ENCODE results near the gene PHACTR2. TPM values are rescaled to one million over a fixed set of nuclear protein-coding genes. Genes with fewer than 3 reads are reported as not detected.
"Not testable (repeated sequence)": the region's sequence is repeated elsewhere in the genome, so short reads cannot be mapped to it uniquely, and the experiment has no call there.

PHACTR2 gene
- total and polyA plus RNA-seq, 7 experiments from 2014 or later = 10.0 to 42.2 (median 21.7) TPM

GRCh38 chr6:143792402-143793279 is 114.9 kb downstream of the PHACTR2 start:
- no peak for DNase-seq
- ChIA-PET POLR2A (interaction anchor here (0.5 kb wide), 1 partner anchor 103 kb away, joined by 3 read pairs; no protein-coding TSS in a partner anchor), CTCF (interaction anchor here (0.6 kb wide), 1 partner anchor 30 kb away, joined by 3 read pairs; no protein-coding TSS in a partner anchor)
- peaks cover 0 to 4% (median 0%) of the 10 kb centered on the region in 3 experiments for H3K36me3 ChIP-seq (ENCODE audit: control insufficient read depth in 2 of 3, insufficient read depth in 3 of 3, low read length in 3 of 3)
- no peaks in the 10 kb centered on the region for H3K27me3 ChIP-seq (ENCODE audit: control insufficient read depth in 2 of 2, insufficient read depth in 2 of 2, low read length in 2 of 2)
- intact Hi-C loops (cut with micrococcal nuclease) = no loop called here
- ATAC-seq = no peak
- H3K4me3 Mint-ChIP-seq = no peak overlapping the region
- H3K9me3 Mint-ChIP-seq = peaks cover 0 to 24% (median 7%) of the 10 kb centered on the region in 11 donors
- H3K9me3 ChIP-seq (ENCODE audit: control insufficient read depth in 2 of 3, low read length in 3 of 3) = peaks cover 0 to 4% (median 0%) of the 10 kb centered on the region in 3 experiments
- H3K4me1 Mint-ChIP-seq = no peaks in the 10 kb centered on the region
- H3K36me3 Mint-ChIP-seq = peaks cover 27 to 82% (median 58%) of the 10 kb centered on the region in 5 donors
- H3K27ac ChIP-seq (ENCODE audit: low read depth, low read length) = no peak overlapping the region
- H3K27me3 Mint-ChIP-seq = no peaks in the 10 kb centered on the region
- no peak overlapping the region for H3K27ac Mint-ChIP-seq
- H3K4me3 ChIP-seq (ENCODE audit: low read length) = no peak overlapping the region
- no peaks in the 10 kb centered on the region for H3K4me1 ChIP-seq (ENCODE audit: control insufficient read depth in 2 of 2, insufficient read depth in 2 of 2, low read length in 2 of 2)

GRCh38 chr6:143793280-143793619 is 115.5 kb downstream of the PHACTR2 start:
- Mint-ChIP-seq H3K27ac (no peak overlapping the region), H3K4me1 (no peaks in the 10 kb centered on the region), H3K9me3 (peaks cover 4 to 23% (median 12%) of the 10 kb centered on the region in 11 donors), H3K4me3 (no peak overlapping the region), H3K27me3 (no peaks in the 10 kb centered on the region), H3K36me3 (peaks cover 32 to 82% (median 64%) of the 10 kb centered on the region in 5 donors)
- H3K4me3 ChIP-seq (ENCODE audit: low read length) = no peak overlapping the region
- no peaks in the 10 kb centered on the region for H3K27me3 ChIP-seq (ENCODE audit: control insufficient read depth in 2 of 2, insufficient read depth in 2 of 2, low read length in 2 of 2)
- ChIA-PET POLR2A (no interaction called here), CTCF (interaction anchor here (0.6 kb wide), 1 partner anchor 31 kb away, joined by 3 read pairs; no protein-coding TSS in a partner anchor)
- no peaks in the 10 kb centered on the region for H3K4me1 ChIP-seq (ENCODE audit: control insufficient read depth in 2 of 2, insufficient read depth in 2 of 2, low read length in 2 of 2)
- ATAC-seq (no peak), DNase-seq (no peak)
- peaks cover 0 to 4% (median 0%) of the 10 kb centered on the region in 3 experiments for H3K9me3 ChIP-seq (ENCODE audit: control insufficient read depth in 2 of 3, low read length in 3 of 3)
- H3K27ac ChIP-seq (ENCODE audit: low read depth, low read length) = no peak overlapping the region
- intact Hi-C loops (cut with micrococcal nuclease) = no loop called here
- H3K36me3 ChIP-seq (ENCODE audit: control insufficient read depth in 2 of 3, insufficient read depth in 3 of 3, low read length in 3 of 3) = peaks cover 0 to 4% (median 0%) of the 10 kb centered on the region in 3 experiments

GRCh38 chr6:143796551-143796950 is 118.8 kb downstream of the PHACTR2 start:
- intact Hi-C loops (cut with micrococcal nuclease); H3K27ac ChIP-seq (ENCODE audit: low read depth, low read length); H3K27me3 Mint-ChIP-seq; H3K4me1 ChIP-seq (ENCODE audit: control insufficient read depth in 2 of 2, insufficient read depth in 2 of 2, low read length in 2 of 2); POLR2A ChIA-PET; H3K4me1 Mint-ChIP-seq; H3K4me3 ChIP-seq (ENCODE audit: low read length); H3K9me3 ChIP-seq (ENCODE audit: control insufficient read depth in 2 of 3, low read length in 3 of 3); ATAC-seq; H3K27me3 ChIP-seq (ENCODE audit: control insufficient read depth in 2 of 2, insufficient read depth in 2 of 2, low read length in 2 of 2); CTCF ChIA-PET; DNase-seq; H3K27ac Mint-ChIP-seq; H3K36me3 ChIP-seq (ENCODE audit: control insufficient read depth in 2 of 3, insufficient read depth in 3 of 3, low read length in 3 of 3): not testable (repeated sequence)
- peaks cover 14 to 50% (median 25%) of the 10 kb centered on the region in 11 donors for H3K9me3 Mint-ChIP-seq
- peaks cover 40 to 79% (median 73%) of the 10 kb centered on the region in 5 donors for H3K36me3 Mint-ChIP-seq
- H3K4me3 Mint-ChIP-seq = peak overlapping the region in 1 of 10 donors; percentile 39

- DNase-seq; H3K27me3 ChIP-seq (ENCODE audit: control insufficient read depth in 2 of 2, insufficient read depth in 2 of 2, low read length in 2 of 2); H3K4me1 ChIP-seq (ENCODE audit: control insufficient read depth in 2 of 2, insufficient read depth in 2 of 2, low read length in 2 of 2); H3K36me3 ChIP-seq (ENCODE audit: control insufficient read depth in 2 of 3, insufficient read depth in 3 of 3, low read length in 3 of 3); H3K27me3 Mint-ChIP-seq; intact Hi-C loops (cut with micrococcal nuclease); H3K4me3 Mint-ChIP-seq; POLR2A ChIA-PET; ATAC-seq; H3K27ac Mint-ChIP-seq; H3K4me3 ChIP-seq (ENCODE audit: low read length); CTCF ChIA-PET; H3K9me3 ChIP-seq (ENCODE audit: control insufficient read depth in 2 of 3, low read length in 3 of 3); H3K27ac ChIP-seq (ENCODE audit: low read depth, low read length): not testable (repeated sequence)
- Mint-ChIP-seq H3K9me3 (peaks cover 14 to 38% (median 20%) of the 10 kb centered on the region in 11 donors), H3K4me1 (peaks cover 0 to 10% (median 0%) of the 10 kb centered on the region in 7 donors), H3K36me3 (peaks cover 32 to 74% (median 64%) of the 10 kb centered on the region in 5 donors)
Observed at GRCh38 chr6:143798487-143798886, 120.7 kb downstream of the PHACTR2 start.

- Mint-ChIP-seq H3K27ac (no peak overlapping the region), H3K9me3 (peaks cover 8 to 32% (median 18%) of the 10 kb centered on the region in 11 donors), H3K4me1 (peaks cover 0 to 40% (median 4%) of the 10 kb centered on the region in 7 donors), H3K27me3 (no peaks in the 10 kb centered on the region), H3K4me3 (no peak overlapping the region), H3K36me3 (peaks cover 18 to 69% (median 47%) of the 10 kb centered on the region in 5 donors)
- ChIA-PET CTCF (no interaction called here), POLR2A (no interaction called here)
- no peak overlapping the region for H3K27ac ChIP-seq (ENCODE audit: low read depth, low read length)
- no peak overlapping the region for H3K4me3 ChIP-seq (ENCODE audit: low read length)
- H3K9me3 ChIP-seq (ENCODE audit: control insufficient read depth in 2 of 3, low read length in 3 of 3) = no peaks in the 10 kb centered on the region
- DNase-seq (no peak), ATAC-seq (no peak)
- H3K36me3 ChIP-seq (ENCODE audit: control insufficient read depth in 2 of 3, insufficient read depth in 3 of 3, low read length in 3 of 3) = no peaks in the 10 kb centered on the region
- intact Hi-C loops (cut with micrococcal nuclease) = no loop called here
- no peaks in the 10 kb centered on the region for H3K27me3 ChIP-seq (ENCODE audit: control insufficient read depth in 2 of 2, insufficient read depth in 2 of 2, low read length in 2 of 2)
- H3K4me1 ChIP-seq (ENCODE audit: control insufficient read depth in 2 of 2, insufficient read depth in 2 of 2, low read length in 2 of 2) = no peaks in the 10 kb centered on the region
Observed at GRCh38 chr6:143802833-143803565, 125.2 kb downstream of the PHACTR2 start.

GRCh38 chr6:143803769-143804568 is 126.2 kb downstream of the PHACTR2 start:
- H3K4me1 ChIP-seq (ENCODE audit: control insufficient read depth in 2 of 2, insufficient read depth in 2 of 2, low read length in 2 of 2) = no peaks in the 10 kb centered on the region
- peaks cover 18 to 63% (median 42%) of the 10 kb centered on the region in 5 donors for H3K36me3 Mint-ChIP-seq
- H3K27ac Mint-ChIP-seq = no peak overlapping the region
- no peaks in the 10 kb centered on the region for H3K9me3 ChIP-seq (ENCODE audit: control insufficient read depth in 2 of 3, low read length in 3 of 3)
- no peak overlapping the region for H3K27ac ChIP-seq (ENCODE audit: low read depth, low read length)
- ChIA-PET CTCF (no interaction called here), POLR2A (no interaction called here)
- H3K9me3 Mint-ChIP-seq = peaks cover 6 to 22% (median 12%) of the 10 kb centered on the region in 11 donors
- peaks cover 0 to 40% (median 4%) of the 10 kb centered on the region in 7 donors for H3K4me1 Mint-ChIP-seq
- no peaks in the 10 kb centered on the region for H3K27me3 ChIP-seq (ENCODE audit: control insufficient read depth in 2 of 2, insufficient read depth in 2 of 2, low read length in 2 of 2)
- DNase-seq (no peak), ATAC-seq (no peak)
- H3K4me3 ChIP-seq (ENCODE audit: low read length) = no peak overlapping the region
- H3K4me3 Mint-ChIP-seq = no peak overlapping the region
- no peaks in the 10 kb centered on the region for H3K27me3 Mint-ChIP-seq
- no peaks in the 10 kb centered on the region for H3K36me3 ChIP-seq (ENCODE audit: control insufficient read depth in 2 of 3, insufficient read depth in 3 of 3, low read length in 3 of 3)
- intact Hi-C loops (cut with micrococcal nuclease) = no loop called here

All from naive thymus-derived CD4-positive, alpha-beta T cell (primary cell).